HG03095 (cell line): ENCODE data around the gene OR1L8.
"Not testable (repeated sequence)": the region's sequence is repeated elsewhere in the genome, so short reads cannot be mapped to it uniquely, and the experiment has no call there.

Experiments used
- ATAC-seq: cut with Tn5 transposase; IDR thresholded peaks from one replicate; pipeline ENCODE4 v1.9.1; 2021; ENCODE audit warnings: moderate library complexity; ENCODE audit not compliant: unreplicated experiment

OR1L8 gene, protein sequence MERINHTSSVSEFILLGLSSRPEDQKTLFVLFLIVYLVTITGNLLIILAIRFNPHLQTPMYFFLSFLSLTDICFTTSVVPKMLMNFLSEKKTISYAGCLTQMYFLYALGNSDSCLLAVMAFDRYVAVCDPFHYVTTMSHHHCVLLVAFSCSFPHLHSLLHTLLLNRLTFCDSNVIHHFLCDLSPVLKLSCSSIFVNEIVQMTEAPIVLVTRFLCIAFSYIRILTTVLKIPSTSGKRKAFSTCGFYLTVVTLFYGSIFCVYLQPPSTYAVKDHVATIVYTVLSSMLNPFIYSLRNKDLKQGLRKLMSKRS

DNA sequence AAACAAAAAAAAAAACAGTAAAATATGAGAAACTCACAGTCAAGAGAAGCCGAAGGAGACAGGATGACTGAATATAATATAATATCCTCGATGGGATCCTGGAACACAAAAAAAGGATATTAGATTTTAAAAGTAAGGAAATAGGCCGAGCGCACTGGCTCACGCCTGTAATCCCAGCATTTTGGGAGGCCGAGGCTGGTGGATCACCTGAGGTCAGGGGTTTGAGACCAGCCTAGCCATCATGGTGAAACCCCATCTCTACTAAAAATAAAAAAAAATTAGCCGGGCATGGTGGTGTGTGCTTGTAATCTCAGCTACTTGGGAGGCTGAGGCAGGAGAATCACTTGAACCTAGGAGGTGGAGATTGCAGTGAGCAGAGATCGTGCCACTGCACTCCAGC lies at the start of gene OR1L8:
TSS of gene OR1L8 (minus strand) at position 101 of the 400 bp plus-strand sequence. CDS start 14,907 bp downstream, outside the sequence.
- not testable (repeated sequence) for ATAC-seq

DNA sequence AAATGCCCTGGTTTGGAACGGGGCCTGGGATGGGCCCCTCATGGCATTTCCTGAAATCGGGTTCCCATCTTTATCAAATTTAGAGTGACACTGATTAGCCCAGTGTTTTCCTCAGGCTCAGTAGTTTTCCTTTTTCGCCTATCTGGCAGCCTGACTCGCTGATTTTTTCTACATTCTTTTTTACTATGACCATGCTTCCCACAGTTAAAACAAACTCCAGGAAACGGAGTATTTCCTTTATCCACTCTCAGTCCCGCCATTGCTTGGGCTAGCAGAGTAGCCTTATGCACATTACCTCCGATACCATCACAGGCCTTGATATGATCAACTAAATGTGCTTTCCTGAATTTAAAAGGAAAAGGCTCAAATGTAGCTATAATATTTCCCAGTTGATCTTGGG lies 36.8 kb upstream of the OR1L8 start:
- ATAC-seq: no peak

DNA sequence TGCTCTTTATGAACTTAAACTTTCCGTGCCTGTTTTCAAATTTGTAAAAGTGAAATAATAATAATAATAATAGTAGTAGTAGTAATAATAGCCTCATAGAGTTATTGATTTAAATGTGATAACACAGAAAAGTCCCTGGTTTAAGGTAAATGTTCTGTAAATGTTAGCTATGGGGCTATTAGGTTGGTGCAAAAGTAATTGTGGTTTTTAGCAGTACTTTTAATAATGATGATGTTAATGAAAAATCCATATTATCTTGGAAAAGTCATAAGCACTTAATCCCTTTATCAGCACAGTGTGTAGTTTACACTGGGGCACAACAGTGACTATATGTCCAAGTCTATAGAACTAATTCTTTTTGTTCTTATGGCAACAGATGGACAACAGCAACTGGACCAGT lies 31.2 kb upstream of the OR1L8 start, which contains the start of gene OR1Q1:
TSS of gene OR1Q1 (plus strand) at position 377 of the 400 bp plus-strand sequence. CDS start at position 377, 0 bp downstream.
- ATAC-seq: no peak

DNA sequence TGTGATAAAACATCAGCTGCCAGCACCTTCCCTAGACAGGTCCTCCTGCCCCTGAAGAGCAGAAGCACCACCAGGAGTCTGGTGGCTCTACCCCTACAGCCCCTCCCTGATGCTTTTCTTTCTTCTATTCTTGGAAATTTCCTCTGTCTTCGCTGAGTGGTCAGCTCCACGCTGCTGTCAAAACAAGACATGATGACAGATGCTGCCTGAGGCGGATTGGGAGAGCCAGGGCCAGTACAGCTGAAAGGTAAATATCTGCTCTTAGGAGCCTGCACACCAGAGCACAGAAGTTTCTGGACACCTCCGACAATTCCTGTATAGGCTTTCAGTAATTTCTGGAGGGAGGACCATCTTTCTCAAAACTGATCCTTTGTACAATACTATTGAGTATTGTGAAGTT lies 26.6 kb upstream of the OR1L8 start:
- no peak for ATAC-seq

DNA sequence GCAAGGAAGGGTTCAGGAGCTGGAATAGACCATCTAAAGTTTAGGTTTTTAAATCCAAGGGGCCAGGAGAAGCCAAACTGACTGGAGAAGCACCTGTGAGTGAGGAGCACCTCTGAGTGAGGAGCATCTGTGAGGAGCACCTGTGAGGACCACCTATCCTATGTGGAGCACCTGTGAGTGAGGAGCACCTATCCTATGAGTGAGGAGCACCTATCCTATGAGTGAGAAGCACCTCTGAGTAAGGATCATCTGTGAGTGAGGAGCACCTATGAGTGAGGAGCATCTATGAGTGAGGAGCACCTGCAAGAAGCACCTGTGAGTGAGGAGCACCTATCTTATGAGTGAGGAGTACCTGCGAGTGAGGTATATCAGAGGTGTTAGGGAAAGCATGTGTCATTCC lies 23.4 kb upstream of the OR1L8 start:
- no peak for ATAC-seq

- ATAC-seq: no peak
These were observed 22.5 kb upstream of the OR1L8 start for GRCh38 chr9:122605691-122606090.

DNA sequence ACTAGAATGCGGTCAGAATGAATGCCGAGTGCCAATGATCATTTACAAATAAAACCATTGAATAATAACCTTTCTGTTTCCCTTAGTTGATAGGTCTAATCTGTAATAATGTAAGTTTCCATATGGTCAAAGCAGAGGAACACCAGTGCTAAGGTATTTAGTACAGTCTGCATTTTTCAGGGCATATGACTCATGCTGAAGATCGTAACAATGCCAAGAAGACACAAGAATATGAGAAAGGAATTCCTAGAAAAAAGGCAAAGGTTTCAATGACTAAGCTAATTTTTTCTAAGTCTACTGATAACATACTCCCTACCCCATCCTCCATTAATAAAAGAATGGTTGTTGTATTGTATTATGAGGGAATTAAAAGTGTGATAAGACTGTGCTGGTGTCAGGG lies 2.8 kb downstream of the OR1L8 start:
- ATAC-seq: no peak

GRCh38 chr9:122579874-122580273 lies 3.3 kb downstream of the OR1L8 start:
- ATAC-seq: no peak

DNA sequence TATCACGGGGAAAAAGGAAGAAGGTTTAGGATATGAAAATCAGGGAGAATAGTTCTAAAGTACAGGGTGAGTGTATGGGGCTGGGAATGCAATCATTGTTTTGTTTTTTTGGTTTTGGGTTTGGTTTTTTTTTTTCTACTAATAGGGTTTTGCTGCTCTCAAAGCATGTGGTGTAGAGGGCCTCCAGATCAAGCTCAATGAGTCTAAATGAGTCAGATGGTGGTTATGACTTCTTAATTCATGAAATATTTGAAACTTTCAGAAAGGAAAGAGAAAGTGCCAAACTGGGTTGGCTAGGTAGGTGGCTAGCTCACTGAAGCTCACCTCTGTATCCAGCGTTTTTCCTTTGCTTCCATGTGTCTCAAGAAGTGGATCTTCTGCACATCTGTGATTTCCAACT lies 10.7 kb downstream of the OR1L8 start:
- no peak for ATAC-seq

DNA sequence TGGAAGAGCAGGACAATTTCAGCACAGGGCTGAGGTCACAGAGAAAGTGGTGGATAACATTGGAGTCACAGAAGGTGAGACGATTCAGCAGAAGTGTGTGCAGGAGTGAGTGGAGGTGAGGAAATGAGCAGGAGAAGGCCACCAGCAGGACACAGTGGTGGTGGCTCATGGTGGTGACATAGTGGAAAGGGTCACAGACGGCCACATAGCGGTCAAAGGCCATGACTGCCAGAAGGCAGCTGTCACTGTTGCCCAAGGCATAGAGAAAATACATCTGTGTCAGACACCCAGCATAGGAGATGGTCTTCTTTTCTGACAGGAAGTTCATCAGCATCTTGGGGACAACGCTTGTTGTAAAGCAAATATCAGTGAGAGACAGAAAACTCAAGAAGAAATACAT lies 15.3 kb downstream of the OR1L8 start:
- no peak for ATAC-seq

DNA sequence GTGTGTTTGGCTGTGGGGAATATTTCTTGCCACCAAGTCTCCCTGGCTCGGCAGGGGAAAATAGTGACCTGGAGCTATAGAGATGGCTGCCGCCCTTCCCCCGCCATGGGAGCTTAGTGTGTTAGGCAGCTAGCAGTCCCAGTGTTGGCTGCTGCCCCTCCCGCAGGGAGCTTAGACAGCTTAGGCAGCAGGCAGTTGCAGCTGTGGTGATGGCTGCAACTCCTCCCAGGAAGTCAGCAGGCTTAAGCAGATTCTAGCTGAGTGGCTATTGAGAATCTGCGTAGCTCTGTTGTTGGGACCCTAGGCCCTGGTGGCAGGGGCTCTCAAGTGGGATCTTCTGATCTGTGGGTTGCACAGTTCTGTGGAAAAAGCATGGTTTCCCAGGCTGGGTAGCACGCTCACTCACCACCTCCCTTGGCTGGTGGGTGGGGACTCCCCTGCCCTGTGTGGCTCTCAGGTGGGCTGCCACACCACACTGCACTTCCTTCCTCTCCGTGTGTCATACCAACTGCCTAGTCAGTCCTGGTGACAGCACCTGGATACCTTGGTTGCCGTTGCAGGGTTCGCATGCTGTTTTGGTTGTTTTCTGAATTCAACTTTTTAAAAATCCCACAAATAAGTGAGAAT lies 20.9 kb downstream of the OR1L8 start:
- ATAC-seq: no peak

- ATAC-seq: no peak
These were observed 21.7 kb downstream of the OR1L8 start for GRCh38 chr9:122561446-122561845.

GRCh38 chr9:122552812-122553211 lies 30.4 kb downstream of the OR1L8 start, which contains the start of gene OR1N2:
Gene OR1N2, plus strand, starts transcription at chr9:122553112. Its CDS starts 100 bp downstream, at chr9:122553212.
- no peak for ATAC-seq

DNA sequence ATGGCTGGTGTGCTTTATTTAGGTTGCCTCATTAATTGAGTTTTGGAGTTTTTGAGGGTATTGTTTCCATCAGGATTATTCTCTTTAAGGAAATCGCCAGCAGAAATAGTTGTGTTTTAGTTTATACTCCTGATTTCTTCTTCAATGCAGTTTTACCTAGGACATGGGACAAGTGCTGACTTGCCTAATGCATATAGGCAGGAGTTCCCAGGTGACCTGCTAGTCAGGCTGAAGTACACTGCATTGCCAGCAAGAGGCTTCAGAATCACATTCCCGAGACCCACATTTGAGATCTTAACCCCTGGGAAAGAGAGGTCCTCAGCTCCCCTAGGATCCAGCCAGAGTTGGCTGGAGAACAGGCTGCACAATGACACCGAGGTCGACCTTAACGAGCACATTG lies 31.8 kb downstream of the OR1L8 start:
- ATAC-seq: no peak

DNA sequence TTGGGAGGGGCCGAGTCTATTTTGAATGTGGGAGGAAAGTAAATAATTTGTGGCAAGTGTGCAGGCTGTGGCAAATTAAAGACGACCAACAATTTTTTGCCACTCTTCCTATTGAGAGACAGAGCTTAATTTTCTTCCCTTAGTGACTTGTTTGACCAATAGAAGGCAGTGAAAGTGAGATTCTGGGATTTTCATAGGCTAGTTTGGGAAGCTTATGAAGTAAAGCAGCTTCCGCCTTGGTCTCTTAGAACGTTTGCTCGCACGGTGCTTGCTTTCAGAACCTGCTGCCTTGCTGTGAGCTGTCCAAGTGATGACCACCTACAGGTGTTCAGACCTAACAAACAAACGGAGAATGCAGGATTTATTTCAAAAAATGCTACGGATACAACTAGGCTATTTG lies 37.0 kb downstream of the OR1L8 start:
- ATAC-seq: no peak

- ATAC-seq: no peak
These were observed 44.4 kb downstream of the OR1L8 start for GRCh38 chr9:122538757-122539156.

DNA sequence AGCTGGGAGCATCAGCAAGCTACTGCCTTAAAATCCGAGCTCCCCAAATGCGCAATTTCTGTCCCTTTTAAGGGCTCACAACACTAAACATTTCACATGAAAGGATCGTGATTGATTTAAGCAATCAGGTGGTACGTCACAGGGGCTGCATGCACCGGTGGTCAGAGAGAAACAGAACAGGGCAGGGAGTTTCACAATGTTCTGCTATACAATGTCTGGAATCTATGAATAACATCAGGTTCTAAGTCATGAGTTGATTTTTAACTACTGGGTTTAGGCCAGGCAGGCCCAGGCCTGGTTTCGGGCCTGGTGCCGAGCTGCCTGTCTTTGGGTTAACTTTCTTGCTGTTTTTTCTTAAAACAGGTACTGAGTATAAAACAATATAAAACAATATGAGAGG lies 46.1 kb downstream of the OR1L8 start:
- not testable (repeated sequence) for ATAC-seq

GRCh38 chr9:122536134-122536533 lies 47.0 kb downstream of the OR1L8 start:
- ATAC-seq: no peak

GRCh38 chr9:122531157-122531556 lies 52.0 kb downstream of the OR1L8 start:
- not testable (repeated sequence) for ATAC-seq

- ATAC-seq: no peak
These were observed 56.0 kb downstream of the OR1L8 start, which contains the start of gene OR1N1 for GRCh38 chr9:122527193-122527592. Gene OR1N1, minus strand, starts transcription at chr9:122527293. Its CDS starts 0 bp downstream, at chr9:122527293.

GRCh38 chr9:122526602-122527001 lies 56.6 kb downstream of the OR1L8 start:
- no peak for ATAC-seq

- ATAC-seq: no peak
These were observed 63.8 kb downstream of the OR1L8 start for GRCh38 chr9:122519376-122519775.
